Fibroblast of mammary gland (primary cell): Measurements from ENCODE around the gene DMRTA2.
A peak's percentile ranks its signal among the peaks of the same experiment; 100 is the strongest.

Source experiments
- DNase-seq: peaks from one replicate; pipeline ENCODE4 v3.0.0-alpha.2; 2010; ENCODE audit warnings: low read depth
- H3K4me3 ChIP-seq: 2 replicates; pipeline ENCODE4 v1.5.1; 2011; ENCODE audit warnings: low read depth, mild to moderate bottlenecking, low read length, moderate library complexity; ENCODE audit not compliant: control insufficient read depth
- CTCF ChIP-seq: conservative IDR thresholded peaks from 2 replicates; pipeline ENCODE4 v1.5.1; 2011; ENCODE audit warnings: low read depth, low read length, inconsistent platforms; ENCODE audit not compliant: control insufficient read depth, insufficient read depth

The DMRTA2 gene

GRCh38 chr1:50368179-50369007, 54.9 kb downstream of the DMRTA2 start:
- peak; percentile 63 for TF ChIP-seq CTCF
- peak; percentile 10 for DNase-seq
- no peak overlapping the region for H3K4me3 ChIP-seq
